Measurements from ENCODE around the gene FXYD7. TPM values are rescaled to one million over a fixed set of nuclear protein-coding genes. Genes with fewer than 3 reads are reported as not detected.
A peak's percentile ranks its signal among the peaks of the same experiment; 100 is the strongest.
"Not testable (repeated sequence)": the region's sequence is repeated elsewhere in the genome, so short reads cannot be mapped to it uniquely, and the experiment has no call there.

The FXYD7 gene
- total RNA-seq, 1 donor = 1.4 TPM

DNA sequence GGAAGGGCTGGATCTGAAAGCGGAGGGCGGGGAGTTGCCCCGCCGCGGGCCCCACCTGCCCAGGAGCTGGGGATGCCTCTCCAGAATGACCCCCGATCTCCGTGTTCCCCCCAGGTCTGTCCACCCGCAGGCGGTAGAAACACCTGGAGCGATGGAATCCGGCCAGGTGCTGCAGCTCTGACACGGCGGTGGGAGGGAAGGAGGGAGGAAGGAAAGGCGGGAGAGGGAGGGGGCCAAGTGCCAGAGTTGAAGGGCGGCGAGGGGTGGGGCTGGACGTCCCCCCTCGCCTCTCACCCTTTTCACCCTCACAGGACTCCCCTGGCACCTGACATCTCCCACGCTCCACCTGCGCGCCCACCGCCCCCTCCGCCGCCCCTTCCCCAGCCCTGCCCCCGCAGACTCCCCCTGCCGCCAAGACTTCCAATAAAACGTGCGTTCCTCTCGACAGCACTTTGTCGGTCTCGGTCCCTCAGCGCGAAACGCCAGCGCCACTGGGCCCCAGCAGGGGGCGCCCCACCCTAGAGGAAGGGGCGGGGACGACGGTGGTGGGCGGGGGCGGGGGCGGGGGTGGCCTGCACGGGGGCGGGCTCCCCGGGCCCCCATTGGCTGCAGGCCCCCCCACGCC lies 337 bp upstream of the FXYD7 start:
- Histone ChIP-seq H3K9me3 (ENCODE audit: low read depth, low read length) (no peaks in the 10 kb centered on the region), H3K27me3 (ENCODE audit: insufficient read depth, low read length) (peaks cover 14% of the 10 kb centered on the region), H3K4me1 (ENCODE audit: insufficient read depth, low read length) (peaks cover 56% of the 10 kb centered on the region), H3K4me3 (ENCODE audit: low read length) (no peak overlapping the region)

DNA sequence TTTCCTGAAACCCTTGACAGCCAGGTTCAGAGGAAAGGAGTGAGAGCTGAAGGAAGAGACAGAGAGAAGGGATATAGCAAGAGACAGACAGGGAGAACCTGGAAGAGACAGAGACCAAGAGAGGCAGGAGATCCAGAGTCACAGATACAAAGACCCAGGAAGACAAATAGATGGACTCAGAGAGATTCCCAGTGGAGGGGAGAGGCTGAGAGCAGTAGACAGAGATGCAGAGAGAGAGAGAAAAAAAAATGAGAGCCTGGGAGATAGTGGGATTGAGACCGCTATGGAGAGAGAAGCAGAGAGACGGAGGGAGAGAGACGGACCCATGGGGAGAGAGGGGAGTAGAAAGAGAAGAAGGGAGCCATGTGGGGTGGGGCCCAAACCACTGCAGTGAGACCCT lies 763 bp downstream of the FXYD7 start:
- Histone ChIP-seq H3K4me1 (ENCODE audit: insufficient read depth, low read length) (peaks cover 55% of the 10 kb centered on the region), H3K27me3 (ENCODE audit: insufficient read depth, low read length) (peaks cover 14% of the 10 kb centered on the region), H3K4me3 (ENCODE audit: low read length) (no peak overlapping the region), H3K9me3 (ENCODE audit: low read depth, low read length) (no peaks in the 10 kb centered on the region)

DNA sequence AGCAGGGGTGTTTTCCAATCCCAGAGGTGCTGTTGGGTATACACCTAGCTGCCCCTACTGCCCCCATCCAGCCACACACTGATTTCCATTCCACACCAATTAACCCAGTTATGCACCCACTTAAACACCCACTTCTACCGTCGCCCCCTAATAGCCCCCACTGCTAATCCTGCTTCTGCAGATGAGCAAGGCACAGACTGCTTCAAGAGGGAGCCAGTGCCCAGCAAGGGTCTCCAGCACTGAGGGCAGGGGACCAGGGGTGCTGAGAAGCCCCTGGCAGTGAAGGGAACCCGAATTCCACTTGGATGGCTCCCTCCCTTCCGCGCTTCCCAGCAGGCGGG lies 1.2 kb downstream of the FXYD7 start:
- H3K4me1 ChIP-seq (ENCODE audit: insufficient read depth, low read length) = peaks cover 52% of the 10 kb centered on the region
- peaks cover 14% of the 10 kb centered on the region for H3K27me3 ChIP-seq (ENCODE audit: insufficient read depth, low read length)
- H3K9me3 ChIP-seq (ENCODE audit: low read depth, low read length) = no peaks in the 10 kb centered on the region
- no peak overlapping the region for H3K4me3 ChIP-seq (ENCODE audit: low read length)

DNA sequence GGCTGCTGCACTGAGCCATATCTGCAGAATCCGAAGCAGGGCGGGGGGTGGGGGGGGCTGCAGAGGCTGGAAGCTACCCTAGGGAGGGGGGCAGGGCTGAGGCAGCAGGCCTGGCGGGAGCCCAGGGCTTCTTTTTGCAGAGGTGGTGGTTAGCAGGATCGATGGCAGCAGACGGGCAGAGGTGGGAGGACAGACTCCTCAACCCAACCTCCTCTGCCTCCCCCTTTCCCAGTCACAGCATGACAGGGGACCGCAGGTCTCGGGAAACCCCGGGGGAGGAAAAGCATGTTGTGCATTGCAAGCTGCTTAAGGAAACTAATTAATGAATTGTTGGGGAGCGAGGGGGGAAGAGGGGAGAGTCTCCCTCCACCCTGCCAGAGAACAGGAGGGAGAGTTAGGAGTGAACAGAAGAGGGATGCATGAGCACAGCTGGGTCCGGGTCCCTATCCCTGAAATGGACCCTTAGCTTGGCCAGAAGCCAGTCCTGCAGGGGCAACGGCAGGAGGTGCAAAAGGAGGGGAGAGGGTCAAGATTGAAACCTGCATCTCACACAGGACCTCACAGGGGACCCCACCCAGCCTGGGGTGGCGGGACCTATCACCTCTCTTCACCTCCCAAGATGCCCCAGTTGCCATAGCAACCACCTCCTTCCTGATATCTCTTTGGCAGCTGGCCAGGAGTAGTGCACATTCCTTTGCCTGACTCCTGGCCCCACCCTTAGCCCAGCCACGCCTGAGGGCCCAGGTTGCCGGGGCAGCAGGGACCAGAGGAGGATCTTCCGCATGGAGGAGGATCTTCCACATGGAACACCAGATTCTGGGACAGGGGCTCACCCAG lies 1.8 kb downstream of the FXYD7 start:
- H3K4me1 ChIP-seq (ENCODE audit: insufficient read depth, low read length) = peaks cover 46% of the 10 kb centered on the region
- H3K9me3 ChIP-seq (ENCODE audit: low read depth, low read length) = no peaks in the 10 kb centered on the region
- H3K27me3 ChIP-seq (ENCODE audit: insufficient read depth, low read length) = peaks cover 14% of the 10 kb centered on the region
- no peak overlapping the region for H3K4me3 ChIP-seq (ENCODE audit: low read length)

DNA sequence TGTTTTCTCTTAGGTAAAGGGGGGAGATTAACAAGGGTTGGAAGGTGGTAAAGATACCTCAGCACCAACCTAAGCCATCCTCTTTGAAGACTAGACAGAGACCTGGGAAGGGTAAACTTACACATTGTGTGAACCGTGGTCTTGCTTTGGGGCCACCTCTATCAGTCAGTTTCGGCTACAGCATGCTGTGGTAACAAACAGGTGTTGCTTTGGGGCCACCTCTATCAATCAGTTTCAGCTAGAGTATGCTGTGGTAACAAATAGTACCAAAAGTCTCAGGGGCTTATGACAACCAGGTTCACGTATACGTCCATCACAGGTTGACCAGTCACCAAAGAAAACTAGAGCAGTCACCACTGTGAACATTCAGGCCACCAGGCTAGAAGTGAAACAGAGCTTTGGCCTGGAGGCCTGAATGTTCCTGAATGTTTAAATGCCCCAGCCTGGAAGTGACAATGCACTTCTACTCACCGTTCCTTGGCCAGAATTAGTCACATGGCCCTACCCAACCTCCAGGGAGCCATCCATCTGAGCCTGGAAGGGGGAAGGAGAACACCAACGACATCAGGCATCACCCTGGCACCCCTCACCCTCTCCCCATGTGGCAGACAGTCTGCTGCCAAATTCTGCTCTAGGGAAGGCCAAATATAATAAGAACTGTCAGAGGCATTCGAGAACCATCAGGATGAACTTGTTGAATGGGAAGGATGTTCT lies 3.8 kb downstream of the FXYD7 start:
- H3K4me3 ChIP-seq (ENCODE audit: low read length) = no peak overlapping the region
- peaks cover 12% of the 10 kb centered on the region for H3K27me3 ChIP-seq (ENCODE audit: insufficient read depth, low read length)
- H3K9me3 ChIP-seq (ENCODE audit: low read depth, low read length) = no peaks in the 10 kb centered on the region
- H3K4me1 ChIP-seq (ENCODE audit: insufficient read depth, low read length) = peaks cover 36% of the 10 kb centered on the region

DNA sequence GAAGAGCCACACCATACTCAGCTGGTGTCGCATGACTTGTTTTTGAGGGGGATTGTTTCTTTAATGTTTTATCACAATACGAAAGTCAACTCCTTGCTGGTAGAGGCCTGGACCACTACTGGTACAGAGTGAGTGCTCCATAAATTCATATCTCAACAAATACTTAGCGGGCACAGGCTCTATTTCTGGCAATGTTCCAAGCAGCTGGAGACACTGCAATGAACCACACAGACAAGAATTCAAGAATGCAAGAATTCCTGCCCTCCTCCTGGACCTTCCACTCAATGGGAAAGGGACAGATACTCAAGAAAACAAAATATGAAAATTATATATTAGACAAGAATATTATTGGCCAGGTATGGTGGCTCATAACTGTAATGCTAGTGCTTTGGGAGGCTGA lies 6.4 kb downstream of the FXYD7 start:
- Histone ChIP-seq H3K9me3 (ENCODE audit: low read depth, low read length) (no peaks in the 10 kb centered on the region), H3K4me1 (ENCODE audit: insufficient read depth, low read length) (peaks cover 39% of the 10 kb centered on the region), H3K27me3 (ENCODE audit: insufficient read depth, low read length) (no peaks in the 10 kb centered on the region), H3K4me3 (ENCODE audit: low read length) (no peak overlapping the region)

DNA sequence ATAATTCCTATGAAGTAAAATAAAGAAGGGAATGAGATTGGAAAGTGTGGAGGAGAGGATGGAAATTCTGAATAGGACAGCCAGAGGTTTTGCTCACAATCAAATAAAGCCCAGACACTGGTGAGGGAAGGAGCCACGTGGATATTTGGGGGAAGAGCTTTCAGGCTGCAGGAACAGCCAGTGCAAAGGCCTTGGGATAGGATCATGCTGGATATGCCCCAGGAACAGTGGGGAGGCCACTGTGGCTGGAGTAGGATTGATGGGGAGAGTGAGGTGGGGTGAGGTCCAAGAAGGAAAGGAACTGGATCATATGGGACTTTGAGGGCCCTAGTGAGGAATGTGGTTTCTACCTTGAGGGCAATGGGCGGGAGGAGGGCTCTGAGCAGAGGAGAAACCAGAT lies 7.4 kb downstream of the FXYD7 start:
- Histone ChIP-seq H3K4me1 (ENCODE audit: insufficient read depth, low read length) (peaks cover 33% of the 10 kb centered on the region), H3K9me3 (ENCODE audit: low read depth, low read length) (no peaks in the 10 kb centered on the region), H3K4me3 (ENCODE audit: low read length) (no peak overlapping the region), H3K27me3 (ENCODE audit: insufficient read depth, low read length) (no peaks in the 10 kb centered on the region)

DNA sequence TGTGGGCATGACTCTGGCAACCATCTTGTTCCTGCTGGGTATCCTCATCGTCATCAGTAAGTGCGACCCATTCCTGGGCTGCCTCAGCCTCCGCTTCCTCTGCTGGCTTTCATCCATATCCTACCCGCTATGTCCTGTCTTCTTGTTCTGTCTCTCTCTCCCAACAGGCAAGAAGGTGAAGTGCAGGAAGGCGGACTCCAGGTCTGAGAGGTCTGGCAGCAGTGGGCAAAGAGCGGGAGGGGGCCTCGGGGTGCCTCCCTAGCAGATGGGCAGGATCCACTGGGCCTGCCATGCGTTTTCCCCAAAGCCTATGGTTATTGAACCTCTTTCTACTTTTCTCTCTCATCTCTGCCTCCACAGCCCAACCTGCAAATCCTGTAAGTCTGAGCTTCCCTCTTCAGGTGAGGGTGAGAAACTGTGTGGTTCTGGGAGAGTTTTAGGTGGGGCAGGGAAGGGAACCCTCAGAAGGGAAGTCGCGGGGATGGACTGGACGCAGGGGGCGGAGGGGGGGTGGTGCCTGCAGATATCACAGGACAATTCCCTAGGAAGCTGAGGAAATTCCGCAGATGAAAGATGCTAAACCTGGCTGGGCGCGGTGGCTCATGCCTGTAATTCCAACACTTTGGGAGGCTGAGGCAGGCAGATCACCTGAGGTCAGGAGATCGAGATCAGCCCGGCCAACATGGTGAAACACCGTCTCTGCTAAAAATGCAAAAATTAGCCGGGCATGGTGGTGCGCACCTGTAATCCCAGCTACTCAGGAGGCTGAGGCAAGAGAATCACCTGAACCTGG lies 8.4 kb downstream of the FXYD7 start:
- H3K4me3 ChIP-seq (ENCODE audit: low read length) = no peak overlapping the region
- no peaks in the 10 kb centered on the region for H3K9me3 ChIP-seq (ENCODE audit: low read depth, low read length)
- H3K27me3 ChIP-seq (ENCODE audit: insufficient read depth, low read length) = no peaks in the 10 kb centered on the region
- peaks cover 43% of the 10 kb centered on the region for H3K4me1 ChIP-seq (ENCODE audit: insufficient read depth, low read length)

DNA sequence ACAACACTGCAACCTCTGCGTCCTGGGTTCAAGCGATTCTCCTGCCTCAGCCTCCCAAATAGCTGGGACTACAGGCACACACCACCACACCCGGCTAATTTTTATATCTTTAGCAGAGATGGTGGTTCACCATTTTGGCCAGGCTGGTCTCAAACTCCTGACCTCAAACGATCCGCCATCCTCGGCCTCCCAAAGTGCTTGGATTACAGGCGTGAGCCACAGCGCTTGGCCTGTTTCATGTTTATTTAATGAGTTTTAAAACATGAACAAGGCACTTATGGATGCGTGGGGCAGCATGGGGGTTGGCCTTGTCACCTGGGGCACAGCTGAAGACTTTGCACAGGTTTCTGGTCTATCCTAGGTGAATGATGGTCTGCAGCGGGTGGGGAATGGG lies 10.1 kb downstream of the FXYD7 start:
- not testable (repeated sequence) for H3K27me3 ChIP-seq (ENCODE audit: insufficient read depth, low read length); H3K4me3 ChIP-seq (ENCODE audit: low read length); H3K9me3 ChIP-seq (ENCODE audit: low read depth, low read length)
- peaks cover 49% of the 10 kb centered on the region for H3K4me1 ChIP-seq (ENCODE audit: insufficient read depth, low read length)

DNA sequence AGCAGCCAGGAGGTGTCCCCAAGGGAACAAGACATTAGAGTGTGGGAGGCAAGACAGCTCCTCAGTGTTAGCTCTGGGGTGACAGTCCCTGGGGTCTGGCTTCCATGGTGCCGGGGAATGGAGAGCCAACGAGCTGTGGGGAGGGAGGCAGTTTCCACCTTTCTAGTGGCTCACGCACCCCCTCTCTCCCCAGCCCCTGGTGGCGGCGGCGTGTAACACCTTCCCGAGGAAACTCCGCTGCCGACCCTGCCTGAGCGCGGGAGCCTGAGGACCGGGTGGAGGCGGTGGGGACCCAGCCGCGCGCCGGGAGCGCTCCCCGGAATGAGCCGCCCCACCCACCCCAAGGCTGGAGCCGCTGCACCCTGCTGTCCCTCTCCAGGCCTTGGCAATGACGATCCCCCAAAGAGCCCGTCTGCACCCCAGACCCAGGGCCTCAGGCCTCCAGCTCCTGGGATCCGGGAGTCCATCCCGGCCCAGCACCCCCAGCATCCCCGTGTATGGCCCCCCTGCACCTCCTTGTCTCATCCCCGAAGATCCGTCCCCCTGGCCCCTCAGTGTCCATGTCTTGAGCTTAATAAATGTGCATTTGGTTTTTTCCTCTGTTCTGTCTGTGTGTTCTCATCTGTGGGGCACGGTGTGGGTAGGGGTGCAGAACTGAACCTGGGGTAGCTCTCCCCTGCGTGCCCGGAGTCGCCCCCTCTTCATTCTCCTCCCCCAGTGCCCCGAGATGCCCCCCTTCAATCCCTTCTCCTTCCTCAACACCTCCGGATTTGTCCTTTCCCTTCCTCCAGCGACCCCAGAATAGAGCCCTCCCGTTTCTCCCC lies 10.9 kb downstream of the FXYD7 start:
- H3K4me1 ChIP-seq (ENCODE audit: insufficient read depth, low read length) = peaks cover 51% of the 10 kb centered on the region
- peak overlapping the region; percentile 91 for H3K4me3 ChIP-seq (ENCODE audit: low read length)
- H3K27me3 ChIP-seq (ENCODE audit: insufficient read depth, low read length) = no peaks in the 10 kb centered on the region
- no peaks in the 10 kb centered on the region for H3K9me3 ChIP-seq (ENCODE audit: low read depth, low read length)

DNA sequence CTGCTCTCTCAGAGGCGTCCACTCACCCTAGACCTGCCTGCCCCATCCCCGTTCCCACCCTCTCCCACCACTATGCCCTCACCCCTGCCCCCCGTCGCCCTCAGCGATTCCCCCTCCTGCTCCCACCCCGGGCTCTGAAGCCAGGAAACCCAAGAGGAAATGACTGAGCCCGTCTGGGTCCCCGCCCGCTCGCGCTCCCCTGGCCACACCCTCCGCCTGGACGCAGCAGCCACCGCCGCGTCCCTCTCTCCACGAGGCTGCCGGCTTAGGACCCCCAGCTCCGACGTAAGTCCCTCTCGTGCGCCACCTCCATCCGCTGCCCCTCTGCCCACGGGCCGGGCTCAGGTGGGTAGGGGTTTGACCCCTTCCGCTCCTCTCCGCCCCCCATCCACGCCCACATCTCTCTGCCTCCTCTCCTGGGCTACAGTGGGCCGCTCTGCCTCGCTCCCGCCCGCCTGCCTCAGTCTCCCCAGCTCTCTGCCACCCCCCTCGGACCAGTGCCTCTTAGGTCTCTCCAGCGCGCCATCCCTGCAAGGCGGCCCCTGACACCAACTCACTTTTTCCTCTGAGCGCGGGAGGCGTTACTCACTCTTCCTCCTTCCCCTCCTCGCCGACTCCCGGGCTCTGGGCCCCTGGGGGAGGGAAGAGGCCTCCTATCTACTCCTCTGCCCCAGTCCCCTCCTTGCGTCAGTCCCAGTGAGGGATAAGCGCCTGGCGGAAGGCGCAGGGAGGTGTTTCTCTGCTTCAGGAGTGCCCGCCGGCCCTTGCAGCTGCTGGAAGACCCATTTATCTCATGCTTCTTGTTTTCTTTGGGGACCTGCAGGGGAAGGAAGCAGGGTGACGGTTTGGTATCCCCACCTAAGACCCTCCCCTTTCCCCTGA lies 11.7 kb downstream of the FXYD7 start, which contains the start of gene FXYD5:
Gene FXYD5, plus strand, starts transcription at position 211 of the 882 bp plus-strand sequence. CDS start 816 bp downstream, outside the sequence.
- Histone ChIP-seq H3K27me3 (ENCODE audit: insufficient read depth, low read length) (no peaks in the 10 kb centered on the region), H3K4me3 (ENCODE audit: low read length) (peak within 1 kb of the TSS; percentile 91), H3K4me1 (ENCODE audit: insufficient read depth, low read length) (peaks cover 51% of the 10 kb centered on the region), H3K9me3 (ENCODE audit: low read depth, low read length) (no peaks in the 10 kb centered on the region)

DNA sequence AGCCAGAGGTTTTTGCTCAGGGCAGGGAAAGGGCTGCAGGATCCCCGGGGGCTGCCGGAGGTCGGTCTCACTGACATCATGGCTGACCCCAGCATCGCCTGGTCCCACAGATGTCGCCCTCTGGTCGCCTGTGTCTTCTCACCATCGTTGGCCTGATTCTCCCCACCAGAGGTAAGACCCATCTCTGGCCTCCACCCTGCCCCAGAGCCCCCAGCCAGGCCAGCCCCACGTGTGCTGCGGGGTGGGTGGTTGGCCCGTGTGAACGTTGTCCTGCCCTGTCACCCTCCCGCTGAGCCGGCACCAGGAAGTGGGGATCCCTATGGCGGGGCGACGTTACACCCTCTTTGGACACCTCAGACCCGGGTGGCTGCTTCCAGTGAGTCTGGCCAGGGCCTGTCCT lies 12.4 kb downstream of the FXYD7 start:
- H3K4me1 ChIP-seq (ENCODE audit: insufficient read depth, low read length) = peaks cover 51% of the 10 kb centered on the region
- peak overlapping the region; percentile 91 for H3K4me3 ChIP-seq (ENCODE audit: low read length)
- H3K27me3 ChIP-seq (ENCODE audit: insufficient read depth, low read length) = no peaks in the 10 kb centered on the region

DNA sequence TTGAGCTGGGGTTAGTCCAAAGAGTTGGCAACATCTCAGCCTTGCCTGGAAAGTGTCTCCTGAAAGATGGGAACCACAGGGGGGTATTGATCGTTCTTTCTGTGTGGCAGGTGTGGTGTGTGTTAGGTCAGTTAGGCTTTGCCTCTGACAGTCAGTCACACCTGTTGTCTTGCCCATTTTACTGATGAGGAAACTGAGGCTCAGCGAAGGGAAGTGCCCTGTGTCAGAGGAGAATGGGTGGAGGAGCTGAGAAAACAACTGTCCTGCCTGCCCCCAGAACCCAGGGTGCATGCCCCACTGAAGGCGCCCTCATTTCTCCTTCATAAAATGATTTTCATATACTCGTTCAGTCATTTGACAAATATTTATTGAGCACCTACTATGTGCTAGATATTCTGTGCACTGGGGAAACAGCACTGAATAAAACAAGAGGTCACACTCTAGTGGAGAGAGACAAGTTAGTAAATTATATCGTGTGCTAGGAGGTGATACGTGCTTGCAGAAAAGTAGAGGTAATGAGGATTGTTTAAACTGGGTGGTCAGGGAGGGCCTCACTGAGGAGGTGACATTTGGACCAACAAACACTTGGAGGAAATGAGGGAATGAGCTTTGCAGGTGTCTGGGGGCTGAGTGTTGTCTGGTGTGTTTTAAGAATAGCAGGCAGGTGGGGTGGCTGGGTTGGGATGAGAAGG lies 13.1 kb downstream of the FXYD7 start:
- Histone ChIP-seq H3K27me3 (ENCODE audit: insufficient read depth, low read length) (no peaks in the 10 kb centered on the region), H3K9me3 (ENCODE audit: low read depth, low read length) (no peaks in the 10 kb centered on the region), H3K4me1 (ENCODE audit: insufficient read depth, low read length) (peaks cover 51% of the 10 kb centered on the region), H3K4me3 (ENCODE audit: low read length) (peak overlapping the region; percentile 91)

More for the DNA sequence above, 12.4 kb downstream of the FXYD7 start:
- H3K9me3 ChIP-seq (ENCODE audit: low read depth, low read length) = no peaks in the 10 kb centered on the region

Measured in mononuclear cell (primary cell).